ENCODE data around the gene RTN3.
"Not testable (repeated sequence)": the region's sequence is repeated elsewhere in the genome, so short reads cannot be mapped to it uniquely, and the experiment has no call there.

RTN3 gene

GRCh38 chr11:63765688-63766241 is 84.5 kb downstream of the RTN3 start:
- Histone ChIP-seq H3K9ac (ENCODE audit: low read depth, low read length) (0 out of 2 replicates have a peak overlapping the region, but pooled peaks have one; percentile 8), H3K4me1 (ENCODE audit: insufficient read depth, low read length) (peaks cover 26% of the 10 kb centered on the region), H3K36me3 (ENCODE audit: insufficient read depth, low read length) (no peaks in the 10 kb centered on the region), H3K9me3 (ENCODE audit: control insufficient read depth, insufficient read depth, low read length) (no peaks in the 10 kb centered on the region)

- Histone ChIP-seq H3K9me3 (ENCODE audit: control insufficient read depth, insufficient read depth, low read length) (no peaks in the 10 kb centered on the region), H3K36me3 (ENCODE audit: insufficient read depth, low read length) (no peaks in the 10 kb centered on the region), H3K9ac (ENCODE audit: low read depth, low read length) (no peak overlapping the region), H3K4me1 (ENCODE audit: insufficient read depth, low read length) (peaks cover 25% of the 10 kb centered on the region)
Observed at GRCh38 chr11:63766531-63767235, 85.4 kb downstream of the RTN3 start.

- Histone ChIP-seq H3K9ac (ENCODE audit: low read depth, low read length) (peak overlapping the region; percentile 79; the same call in 1 of the 2 replicates), H3K4me1 (ENCODE audit: insufficient read depth, low read length) (peaks cover 25% of the 10 kb centered on the region)
Observed at GRCh38 chr11:63767267-63767564, 85.9 kb downstream of the RTN3 start.

GRCh38 chr11:63767565-63768236 is 86.4 kb downstream of the RTN3 start:
- no peaks in the 10 kb centered on the region for H3K9me3 ChIP-seq (ENCODE audit: control insufficient read depth, insufficient read depth, low read length)
- H3K36me3 ChIP-seq (ENCODE audit: insufficient read depth, low read length): no peaks in the 10 kb centered on the region
- H3K4me1 ChIP-seq (ENCODE audit: insufficient read depth, low read length): peaks cover 25% of the 10 kb centered on the region
- peak overlapping the region; percentile 79 for H3K9ac ChIP-seq (ENCODE audit: low read depth, low read length)

More at GRCh38 chr11:63767267-63767564, 85.9 kb downstream of the RTN3 start:
- Histone ChIP-seq H3K9me3 (ENCODE audit: control insufficient read depth, insufficient read depth, low read length) (no peaks in the 10 kb centered on the region), H3K36me3 (ENCODE audit: insufficient read depth, low read length) (no peaks in the 10 kb centered on the region)

- no peaks in the 10 kb centered on the region for H3K36me3 ChIP-seq (ENCODE audit: insufficient read depth, low read length)
- no peaks in the 10 kb centered on the region for H3K9me3 ChIP-seq (ENCODE audit: control insufficient read depth, insufficient read depth, low read length)
- peaks cover 25% of the 10 kb centered on the region for H3K4me1 ChIP-seq (ENCODE audit: insufficient read depth, low read length)
- H3K9ac ChIP-seq (ENCODE audit: low read depth, low read length): peak within 1 kb of the TSS; percentile 81
Observed at GRCh38 chr11:63768237-63769041, 87.1 kb downstream of the RTN3 start, which contains the start of gene ZFTA. ZFTA (minus strand) TSS chr11:63768775; CDS start chr11:63768622, 153 bp downstream.

GRCh38 chr11:63769042-63769713 is 87.9 kb downstream of the RTN3 start:
- Histone ChIP-seq H3K36me3 (ENCODE audit: insufficient read depth, low read length) (no peaks in the 10 kb centered on the region), H3K9me3 (ENCODE audit: control insufficient read depth, insufficient read depth, low read length) (no peaks in the 10 kb centered on the region), H3K9ac (ENCODE audit: low read depth, low read length) (peak overlapping the region; percentile 81), H3K4me1 (ENCODE audit: insufficient read depth, low read length) (peaks cover 25% of the 10 kb centered on the region)

GRCh38 chr11:63769714-63770455 is 88.6 kb downstream of the RTN3 start:
- peaks cover 25% of the 10 kb centered on the region for H3K4me1 ChIP-seq (ENCODE audit: insufficient read depth, low read length)
- peak overlapping the region; percentile 81 for H3K9ac ChIP-seq (ENCODE audit: low read depth, low read length)
- no peaks in the 10 kb centered on the region for H3K9me3 ChIP-seq (ENCODE audit: control insufficient read depth, insufficient read depth, low read length)
- H3K36me3 ChIP-seq (ENCODE audit: insufficient read depth, low read length): no peaks in the 10 kb centered on the region

GRCh38 chr11:63770763-63771162 is 89.5 kb downstream of the RTN3 start:
- Histone ChIP-seq H3K9ac (ENCODE audit: low read depth, low read length) (no peak overlapping the region), H3K9me3 (ENCODE audit: control insufficient read depth, insufficient read depth, low read length) (no peaks in the 10 kb centered on the region), H3K4me1 (ENCODE audit: insufficient read depth, low read length) (peaks cover 21% of the 10 kb centered on the region), H3K36me3 (ENCODE audit: insufficient read depth, low read length) (no peaks in the 10 kb centered on the region)

- not testable (repeated sequence) for H3K9ac ChIP-seq (ENCODE audit: low read depth, low read length); H3K9me3 ChIP-seq (ENCODE audit: control insufficient read depth, insufficient read depth, low read length); H3K36me3 ChIP-seq (ENCODE audit: insufficient read depth, low read length)
- peaks cover 11% of the 10 kb centered on the region for H3K4me1 ChIP-seq (ENCODE audit: insufficient read depth, low read length)
Observed at GRCh38 chr11:63771741-63772318, 90.5 kb downstream of the RTN3 start.

GRCh38 chr11:63775191-63775590 is 93.9 kb downstream of the RTN3 start:
- no peaks in the 10 kb centered on the region for H3K36me3 ChIP-seq (ENCODE audit: insufficient read depth, low read length)
- no peak overlapping the region for H3K9ac ChIP-seq (ENCODE audit: low read depth, low read length)
- H3K4me1 ChIP-seq (ENCODE audit: insufficient read depth, low read length): peaks cover 6% of the 10 kb centered on the region; the same call in 1 of the 2 replicates
- no peaks in the 10 kb centered on the region for H3K9me3 ChIP-seq (ENCODE audit: control insufficient read depth, insufficient read depth, low read length)

- H3K9me3 ChIP-seq (ENCODE audit: control insufficient read depth, insufficient read depth, low read length): no peaks in the 10 kb centered on the region
- H3K9ac ChIP-seq (ENCODE audit: low read depth, low read length): no peak overlapping the region
- no peaks in the 10 kb centered on the region for H3K4me1 ChIP-seq (ENCODE audit: insufficient read depth, low read length)
- H3K36me3 ChIP-seq (ENCODE audit: insufficient read depth, low read length): no peaks in the 10 kb centered on the region
Observed at GRCh38 chr11:63779039-63779438, 97.7 kb downstream of the RTN3 start.

- H3K9me3 ChIP-seq (ENCODE audit: control insufficient read depth, insufficient read depth, low read length): no peaks in the 10 kb centered on the region
- no peak overlapping the region for H3K9ac ChIP-seq (ENCODE audit: low read depth, low read length)
- no peaks in the 10 kb centered on the region for H3K36me3 ChIP-seq (ENCODE audit: insufficient read depth, low read length)
- H3K4me1 ChIP-seq (ENCODE audit: insufficient read depth, low read length): no peaks in the 10 kb centered on the region
Observed at GRCh38 chr11:63782749-63783148, 101.4 kb downstream of the RTN3 start.

GRCh38 chr11:63783925-63784592 is 102.8 kb downstream of the RTN3 start:
- Histone ChIP-seq H3K9me3 (ENCODE audit: control insufficient read depth, insufficient read depth, low read length) (no peaks in the 10 kb centered on the region), H3K9ac (ENCODE audit: low read depth, low read length) (no peak overlapping the region), H3K4me1 (ENCODE audit: insufficient read depth, low read length) (no peaks in the 10 kb centered on the region), H3K36me3 (ENCODE audit: insufficient read depth, low read length) (no peaks in the 10 kb centered on the region)
